Measurements from ENCODE around the gene PILRA. TPM values are rescaled to one million over a fixed set of nuclear protein-coding genes. Genes with fewer than 3 reads are reported as not detected.
"Not testable (repeated sequence)": the region's sequence is repeated elsewhere in the genome, so short reads cannot be mapped to it uniquely, and the experiment has no call there.

PILRA gene
- 10 to 100 TPM in 1 of 2 experiments, 1 to 10 TPM in 1; 8.1 to 11.5 TPM for total RNA-seq

- Mint-ChIP-seq H3K9me3 (ENCODE audit: insufficient read depth) (no peaks in the 10 kb centered on the region), H3K4me1 (ENCODE audit: low read depth) (peaks cover 52% of the 10 kb centered on the region), H3K27me3 (ENCODE audit: low read depth) (no peaks in the 10 kb centered on the region), H3K27ac (peak within 1 kb of the TSS; percentile 92), H3K4me3 (peak within 1 kb of the TSS; percentile 3), H3K36me3 (ENCODE audit: low read depth) (peaks cover 7% of the 10 kb centered on the region)
- POLR2A ChIA-PET, result no interaction called here
- ATAC-seq (no peak), DNase-seq (no peak)
- CTCF ChIA-PET, result interaction anchor here (3.4 kb wide), 1 partner anchor 34 kb away, joined by 17 read pairs; no protein-coding TSS in a partner anchor
Measured at GRCh38 chr7:100373261-100373831, at the start of gene PILRA. TSS of gene PILRA (plus strand) at chr7:100373487. CDS start at chr7:100373657, 170 bp downstream.

GRCh38 chr7:100324194-100324593 lies 49.1 kb upstream of the PILRA start:
- H3K36me3 Mint-ChIP-seq (ENCODE audit: low read depth), result peaks cover 41% of the 10 kb centered on the region
- ATAC-seq; H3K4me1 Mint-ChIP-seq (ENCODE audit: low read depth); DNase-seq; H3K27ac Mint-ChIP-seq; H3K27me3 Mint-ChIP-seq (ENCODE audit: low read depth); H3K4me3 Mint-ChIP-seq; H3K9me3 Mint-ChIP-seq (ENCODE audit: insufficient read depth); CTCF ChIA-PET; POLR2A ChIA-PET: not testable (repeated sequence)

GRCh38 chr7:100325671-100326070 lies 47.6 kb upstream of the PILRA start:
- H3K9me3 Mint-ChIP-seq (ENCODE audit: insufficient read depth); H3K4me1 Mint-ChIP-seq (ENCODE audit: low read depth); DNase-seq; CTCF ChIA-PET; POLR2A ChIA-PET; H3K27me3 Mint-ChIP-seq (ENCODE audit: low read depth); ATAC-seq; H3K4me3 Mint-ChIP-seq: not testable (repeated sequence)
- peaks cover 35% of the 10 kb centered on the region for H3K36me3 Mint-ChIP-seq (ENCODE audit: low read depth)
- peak overlapping the region; percentile 37 for H3K27ac Mint-ChIP-seq

GRCh38 chr7:100326914-100327313 lies 46.4 kb upstream of the PILRA start:
- H3K4me3 Mint-ChIP-seq; DNase-seq; POLR2A ChIA-PET; H3K9me3 Mint-ChIP-seq (ENCODE audit: insufficient read depth); H3K4me1 Mint-ChIP-seq (ENCODE audit: low read depth); H3K27ac Mint-ChIP-seq; CTCF ChIA-PET; ATAC-seq; H3K27me3 Mint-ChIP-seq (ENCODE audit: low read depth): not testable (repeated sequence)
- H3K36me3 Mint-ChIP-seq (ENCODE audit: low read depth), result peaks cover 34% of the 10 kb centered on the region

- not testable (repeated sequence) for H3K27me3 Mint-ChIP-seq (ENCODE audit: low read depth); H3K9me3 Mint-ChIP-seq (ENCODE audit: insufficient read depth)
- Mint-ChIP-seq H3K4me3 (peak overlapping the region; percentile 94), H3K4me1 (ENCODE audit: low read depth) (peaks cover 26% of the 10 kb centered on the region), H3K27ac (peak overlapping the region; percentile 98), H3K36me3 (ENCODE audit: low read depth) (peaks cover 26% of the 10 kb centered on the region)
- ATAC-seq (peak; percentile 93), DNase-seq (peak; percentile 91)
- POLR2A ChIA-PET, result interaction anchor here (0.7 to 1.3 kb wide), 4 partner anchors 9 to 180 kb away, joined by 3 to 4 read pairs (median 3); no protein-coding TSS in a partner anchor
- CTCF ChIA-PET, result interaction anchor here (1.1 kb wide), 1 partner anchor 71 kb away, joined by 4 read pairs; no protein-coding TSS in a partner anchor
Measured at GRCh38 chr7:100335566-100336466, 37.5 kb upstream of the PILRA start.

GRCh38 chr7:100338083-100338696 lies 35.1 kb upstream of the PILRA start:
- POLR2A ChIA-PET; CTCF ChIA-PET; H3K27me3 Mint-ChIP-seq (ENCODE audit: low read depth); DNase-seq; H3K9me3 Mint-ChIP-seq (ENCODE audit: insufficient read depth); ATAC-seq: not testable (repeated sequence)
- peaks cover 41% of the 10 kb centered on the region for H3K4me1 Mint-ChIP-seq (ENCODE audit: low read depth)
- peaks cover 43% of the 10 kb centered on the region for H3K36me3 Mint-ChIP-seq (ENCODE audit: low read depth)
- peak overlapping the region; percentile 43 for H3K27ac Mint-ChIP-seq
- H3K4me3 Mint-ChIP-seq, result peak overlapping the region; percentile 25

GRCh38 chr7:100341286-100341685 lies 32.0 kb upstream of the PILRA start:
- H3K4me3 Mint-ChIP-seq; H3K27me3 Mint-ChIP-seq (ENCODE audit: low read depth); POLR2A ChIA-PET; CTCF ChIA-PET; ATAC-seq; DNase-seq; H3K9me3 Mint-ChIP-seq (ENCODE audit: insufficient read depth): not testable (repeated sequence)
- Mint-ChIP-seq H3K4me1 (ENCODE audit: low read depth) (peaks cover 53% of the 10 kb centered on the region), H3K27ac (peak overlapping the region; percentile 52), H3K36me3 (ENCODE audit: low read depth) (peaks cover 53% of the 10 kb centered on the region)

- POLR2A ChIA-PET, result no interaction called here
- Mint-ChIP-seq H3K9me3 (ENCODE audit: insufficient read depth) (no peaks in the 10 kb centered on the region), H3K36me3 (ENCODE audit: low read depth) (peaks cover 62% of the 10 kb centered on the region), H3K4me1 (ENCODE audit: low read depth) (peaks cover 48% of the 10 kb centered on the region), H3K4me3 (no peak overlapping the region), H3K27me3 (ENCODE audit: low read depth) (no peaks in the 10 kb centered on the region), H3K27ac (no peak overlapping the region)
- no peak for DNase-seq
- CTCF ChIA-PET, result no interaction called here
- ATAC-seq, result no peak
Measured at GRCh38 chr7:100342765-100343164, 30.5 kb upstream of the PILRA start.

- not testable (repeated sequence) for H3K9me3 Mint-ChIP-seq (ENCODE audit: insufficient read depth); DNase-seq; H3K27me3 Mint-ChIP-seq (ENCODE audit: low read depth)
- CTCF ChIA-PET, result interaction anchor here (0.6 to 2.8 kb wide), 9 partner anchors 20 to 220 kb away, joined by 3 to 13 read pairs (median 4); no protein-coding TSS in a partner anchor
- Mint-ChIP-seq H3K27ac (peak overlapping the region; percentile 96), H3K36me3 (ENCODE audit: low read depth) (peaks cover 63% of the 10 kb centered on the region), H3K4me1 (ENCODE audit: low read depth) (peaks cover 39% of the 10 kb centered on the region), H3K4me3 (peak overlapping the region; percentile 75)
- peak; percentile 5 for ATAC-seq
- POLR2A ChIA-PET, result interaction anchor here (1.0 to 1.4 kb wide), 2 partner anchors 124 to 243 kb away, joined by 3 to 5 read pairs; partner anchors contain the start of genes AP4M1, MCM7 and PVRIG
Measured at GRCh38 chr7:100344124-100344559, 29.1 kb upstream of the PILRA start.

GRCh38 chr7:100344560-100345287 lies 28.6 kb upstream of the PILRA start:
- DNase-seq, result peak; percentile 91
- ATAC-seq, result peak; percentile 91
- Mint-ChIP-seq H3K27ac (peak overlapping the region; percentile 96), H3K4me3 (peak overlapping the region; percentile 75), H3K36me3 (ENCODE audit: low read depth) (peaks cover 65% of the 10 kb centered on the region), H3K4me1 (ENCODE audit: low read depth) (peaks cover 39% of the 10 kb centered on the region)
- ChIA-PET CTCF (interaction anchor here (0.6 to 2.8 kb wide), 11 partner anchors 19 to 221 kb away, joined by 3 to 13 read pairs (median 4); no protein-coding TSS in a partner anchor), POLR2A (interaction anchor here (0.6 to 1.6 kb wide), 5 partner anchors 9 to 244 kb away, joined by 3 to 5 read pairs (median 4); partner anchors contain the start of genes AP4M1, MCM7 and PVRIG)
- not testable (repeated sequence) for H3K27me3 Mint-ChIP-seq (ENCODE audit: low read depth); H3K9me3 Mint-ChIP-seq (ENCODE audit: insufficient read depth)

- DNase-seq (peak; percentile 80), ATAC-seq (peak; percentile 42)
- CTCF ChIA-PET, result interaction anchor here (0.8 to 2.8 kb wide), 10 partner anchors 19 to 221 kb away, joined by 3 to 13 read pairs (median 4); no protein-coding TSS in a partner anchor
- POLR2A ChIA-PET, result interaction anchor here (0.6 to 1.6 kb wide), 5 partner anchors 10 to 244 kb away, joined by 3 to 5 read pairs (median 4); partner anchors contain the start of genes AP4M1, MCM7 and PVRIG
- H3K36me3 Mint-ChIP-seq (ENCODE audit: low read depth), result peaks cover 66% of the 10 kb centered on the region
- H3K4me1 Mint-ChIP-seq (ENCODE audit: low read depth), result peaks cover 40% of the 10 kb centered on the region
- not testable (repeated sequence) for H3K9me3 Mint-ChIP-seq (ENCODE audit: insufficient read depth); H3K27me3 Mint-ChIP-seq (ENCODE audit: low read depth)
- H3K4me3 Mint-ChIP-seq, result peak overlapping the region; percentile 75
- peak overlapping the region; percentile 96 for H3K27ac Mint-ChIP-seq
Measured at GRCh38 chr7:100345288-100345672, 28.0 kb upstream of the PILRA start.

Data from activated CD8-positive, alpha-beta T cell treated with anti-CD3 and anti-CD28 coated beads, Interleukin-2, amount 10 ng/mL, durations not matched to agents 7 days and 5 days (primary cell).